DMS 273 (cell line): ENCODE results near the gene KCNN2.

Experiments
- DNase-seq: peaks from one replicate; lab custom pipeline; 2025; ENCODE audit not compliant: unreplicated experiment; lab: John Stamatoyannopoulos, UW

The KCNN2 gene

DNA sequence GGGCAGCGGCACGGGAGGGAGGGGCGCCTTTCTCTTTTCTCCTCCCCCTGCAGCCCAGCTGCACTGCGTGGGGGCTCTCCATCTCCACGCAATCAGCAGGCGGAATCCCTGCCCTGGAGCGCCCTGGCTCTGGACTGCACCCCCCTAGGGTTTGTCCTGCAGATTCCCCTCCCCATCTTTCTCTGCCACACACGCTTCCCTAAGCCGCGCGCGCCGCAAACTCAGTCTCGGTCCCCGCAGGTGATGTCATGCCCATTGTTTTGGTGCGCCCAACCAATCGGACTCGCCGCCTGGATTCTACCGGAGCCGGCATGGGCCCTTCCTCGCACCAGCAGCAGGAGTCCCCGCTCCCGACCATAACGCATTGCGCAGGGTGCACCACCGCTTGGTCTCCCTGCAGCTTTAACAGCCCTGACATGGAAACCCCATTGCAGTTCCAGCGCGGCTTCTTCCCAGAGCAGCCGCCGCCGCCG, at the start of gene KCNN2:
TSS of gene KCNN2 (plus strand) at position 347 of the 473 bp plus-strand sequence. CDS start at position 417, 70 bp downstream.
- DNase-seq: peak; percentile 88

GRCh38 chr5:114312658-114313057, 49.2 kb upstream of the KCNN2 start:
- no peak for DNase-seq

GRCh38 chr5:114314061-114314460, 47.8 kb upstream of the KCNN2 start:
- DNase-seq: no peak

- peak; percentile 6 for DNase-seq
Measured at GRCh38 chr5:114316167-114316566, 45.7 kb upstream of the KCNN2 start.

- DNase-seq: no peak
Measured at GRCh38 chr5:114317751-114318150, 44.1 kb upstream of the KCNN2 start.

GRCh38 chr5:114319236-114319635, 42.6 kb upstream of the KCNN2 start:
- no peak for DNase-seq

DNA sequence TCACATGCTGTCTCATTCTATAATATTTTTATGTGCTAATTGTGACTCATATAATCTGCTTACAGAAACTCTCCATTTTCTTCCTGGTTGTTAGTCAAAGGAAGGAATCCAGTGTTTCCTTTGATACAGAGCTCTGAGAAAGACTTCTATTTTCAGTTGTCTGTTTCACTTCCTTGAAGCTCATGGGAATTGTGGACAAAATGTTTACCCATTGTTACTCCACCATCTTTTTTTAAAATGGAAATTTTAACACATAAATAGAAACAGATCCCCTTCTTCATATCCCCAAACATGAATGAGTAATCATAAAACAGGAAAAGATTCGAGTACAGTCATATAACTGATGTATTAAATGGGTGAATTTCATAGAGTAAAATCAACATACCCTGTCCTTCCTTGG, 42.0 kb upstream of the KCNN2 start:
- no peak for DNase-seq

GRCh38 chr5:114324282-114324681, 37.6 kb upstream of the KCNN2 start:
- DNase-seq: no peak

DNA sequence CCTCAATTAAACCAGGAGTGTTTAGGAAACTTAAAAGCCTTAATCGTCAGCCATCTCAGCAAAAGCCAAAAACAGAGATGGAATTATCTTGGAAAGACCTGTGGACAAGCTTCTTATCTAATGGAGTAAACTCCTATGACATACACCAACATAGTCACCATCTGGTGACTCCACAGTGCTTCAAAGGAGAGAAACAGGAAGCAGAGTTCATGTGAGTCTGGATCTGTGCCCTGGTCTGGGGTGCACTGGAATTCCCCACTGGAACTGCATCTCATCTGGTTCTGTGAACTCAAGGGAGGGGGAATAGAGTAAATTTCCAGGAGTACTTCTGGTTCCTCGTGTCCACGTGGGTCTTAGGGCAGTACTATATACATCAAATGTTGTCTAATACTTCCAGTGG, 36.3 kb upstream of the KCNN2 start:
- peak; percentile 12 for DNase-seq

GRCh38 chr5:114327474-114327873, 34.4 kb upstream of the KCNN2 start:
- DNase-seq: no peak

- no peak for DNase-seq
Measured at GRCh38 chr5:114327987-114328386, 33.9 kb upstream of the KCNN2 start.

GRCh38 chr5:114330916-114331531, 30.8 kb upstream of the KCNN2 start:
- no peak for DNase-seq

DNA sequence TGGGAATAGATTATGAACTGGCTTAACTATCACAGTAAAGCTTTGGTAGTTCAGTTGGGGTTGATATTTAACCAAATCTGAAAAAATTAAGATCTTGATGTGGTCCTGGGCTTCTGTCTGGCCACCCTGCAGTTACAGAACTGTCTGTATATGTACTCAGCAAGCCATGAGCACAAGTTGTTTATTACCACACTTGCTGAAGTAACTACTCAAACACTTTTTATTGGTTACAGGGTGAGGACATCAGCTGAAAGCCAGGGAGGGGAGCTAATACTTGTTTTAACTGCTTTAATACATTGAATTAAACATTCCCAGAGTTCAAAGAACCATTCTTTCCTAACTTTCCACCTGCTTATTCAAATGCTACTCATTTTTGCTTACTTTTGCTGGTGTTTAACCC, 29.4 kb upstream of the KCNN2 start:
- DNase-seq: no peak

GRCh38 chr5:114332925-114333324, 28.9 kb upstream of the KCNN2 start:
- no peak for DNase-seq

DNA sequence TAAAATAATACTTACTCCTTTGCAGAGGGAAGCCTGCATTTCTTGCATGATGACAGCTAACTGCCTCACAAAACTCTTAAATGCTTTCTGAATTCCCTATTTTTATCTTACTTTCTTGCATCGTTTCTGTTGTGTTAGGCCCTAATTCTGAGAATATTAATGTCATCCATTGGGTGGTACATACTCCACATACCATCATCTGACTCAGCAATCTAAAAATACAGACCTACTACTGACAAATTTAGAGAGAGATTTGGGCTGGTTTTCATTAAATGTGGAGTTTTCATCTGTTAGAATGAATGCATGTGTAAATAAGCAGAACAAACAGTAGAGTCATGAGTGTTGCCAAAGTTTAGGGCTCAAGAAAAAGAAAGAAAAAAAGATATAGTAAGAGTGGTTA, 26.5 kb upstream of the KCNN2 start:
- DNase-seq: no peak

- no peak for DNase-seq
Measured at GRCh38 chr5:114339108-114339507, 22.8 kb upstream of the KCNN2 start.

GRCh38 chr5:114346181-114346580, 15.7 kb upstream of the KCNN2 start:
- no peak for DNase-seq

DNA sequence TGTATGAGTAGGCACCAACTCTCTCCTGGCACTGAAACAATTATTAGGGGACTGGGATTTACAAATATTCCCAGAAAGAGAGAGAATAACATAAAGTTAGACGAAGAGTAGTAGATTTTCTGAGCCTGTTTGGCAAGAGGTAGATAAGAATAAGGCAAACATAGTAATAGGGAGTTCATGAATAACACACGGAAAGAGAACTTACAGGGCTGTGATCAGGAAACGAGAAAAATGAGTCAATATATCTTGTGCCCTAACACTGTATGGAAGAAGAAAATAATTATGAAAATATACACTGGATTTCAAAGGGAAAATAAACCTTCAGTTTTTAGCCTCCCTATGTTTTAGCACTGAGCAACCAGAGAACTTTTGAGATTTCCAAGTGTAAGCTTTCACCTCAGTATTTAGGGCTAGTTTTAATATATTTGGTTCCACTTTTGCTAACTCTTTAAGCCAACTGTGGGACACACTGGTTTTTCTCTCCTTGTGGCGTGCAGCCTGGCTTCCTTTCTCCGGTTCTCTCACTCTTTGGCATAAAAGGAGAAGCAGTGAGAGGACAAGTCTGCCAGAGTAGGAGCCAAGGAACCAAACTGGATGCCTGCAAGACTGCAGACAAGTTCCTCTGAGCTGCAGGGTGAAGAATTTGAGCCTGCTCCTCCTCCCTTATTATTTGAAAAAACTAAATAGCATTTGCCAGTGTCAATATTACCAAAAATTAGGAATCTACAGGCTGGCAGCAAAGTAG, 6.6 kb upstream of the KCNN2 start:
- no peak for DNase-seq

DNA sequence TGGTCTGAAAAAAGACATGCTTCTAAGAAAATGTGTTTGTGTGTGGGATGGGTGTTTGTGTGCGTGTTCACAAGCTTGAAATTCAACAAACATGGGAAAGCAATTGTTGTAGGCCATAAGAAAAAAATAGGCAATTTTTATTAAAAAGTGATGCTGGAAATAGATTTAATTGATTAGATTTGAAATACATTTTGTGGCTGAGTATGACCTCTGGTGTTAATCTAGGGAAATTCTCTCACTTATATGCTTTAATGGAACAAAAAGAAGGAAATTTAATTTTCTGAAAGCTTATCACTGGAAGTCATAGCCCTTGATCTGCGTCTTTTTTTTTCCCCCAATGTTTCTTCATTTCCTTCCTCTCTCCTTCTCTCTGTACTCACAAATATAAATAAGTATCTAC, 3.5 kb upstream of the KCNN2 start:
- DNase-seq: no peak

- no peak for DNase-seq
Measured at GRCh38 chr5:114360357-114360756, 1.5 kb upstream of the KCNN2 start.

DNA sequence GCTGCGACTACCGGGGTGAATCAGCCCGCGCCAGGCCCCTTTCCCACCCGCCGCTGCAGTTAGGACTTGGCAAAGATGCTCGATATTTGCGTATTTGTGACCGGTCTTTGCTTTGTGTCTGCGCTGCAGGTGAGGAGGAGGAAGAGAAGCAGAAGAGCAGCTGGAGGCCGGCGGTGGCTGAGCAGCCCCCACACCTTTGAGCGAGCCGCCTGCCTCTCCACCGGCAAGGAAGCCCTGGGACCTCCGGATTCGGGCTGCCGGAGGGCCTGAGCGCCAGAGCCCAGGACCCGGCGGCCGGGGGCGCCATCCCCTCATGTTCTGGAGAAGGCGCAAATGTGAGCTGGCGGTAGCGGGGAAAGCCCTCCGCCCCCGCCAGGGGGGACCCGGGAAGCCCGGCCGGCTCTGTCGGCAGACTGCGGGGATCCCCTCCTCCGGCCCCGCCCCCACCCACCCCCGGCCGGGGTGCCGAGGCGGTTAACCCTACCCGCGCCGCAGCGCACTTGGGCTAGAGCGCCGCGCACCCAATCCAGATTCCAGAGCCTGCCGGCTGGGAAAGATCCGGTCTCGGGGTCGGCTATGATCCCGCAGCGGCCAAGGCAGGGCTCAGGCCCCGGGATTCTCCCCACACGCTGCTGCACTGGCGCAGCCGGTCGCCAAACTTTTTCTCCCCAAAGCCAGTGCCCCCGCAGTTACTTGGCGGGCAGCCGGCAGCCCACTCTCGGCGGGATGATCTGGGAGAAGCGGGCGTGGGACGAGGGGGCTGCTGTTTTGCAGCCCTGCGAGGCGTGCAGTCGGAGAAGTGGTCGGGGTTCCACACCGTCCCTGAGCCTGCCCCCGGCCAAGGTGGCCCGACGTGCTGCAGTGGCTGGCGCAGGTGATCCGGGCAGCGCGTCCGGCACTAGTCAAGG, 800 bp upstream of the KCNN2 start:
- peak; percentile 78 for DNase-seq
